K562 (cell line): ENCODE results near the gene USP15. TPM values are rescaled to one million over a fixed set of nuclear protein-coding genes. Genes with fewer than 3 reads are reported as not detected.

Source experiments
- CREM ChIP-seq: IDR thresholded peaks from 2 replicates; pipeline ENCODE4 v1.6.1; 2014; ENCODE audit warnings: antibody characterized with exemption, low read depth
- CTBP1 ChIP-seq: fragments of 450-650 bp; IDR thresholded peaks from 2 replicates; pipeline ENCODE4 v1.6.1; 2016; ENCODE audit warnings: borderline replicate concordance
- ELF1 ChIP-seq: fragments of 200-800 bp; sonication (Bioruptor generic); IDR thresholded peaks from 2 replicates; pipeline ENCODE4 v1.6.1; 2016; ENCODE audit warnings: missing genetic modification characterization, missing compliant biosample characterization
- ELF2 ChIP-seq: fragments of 250-450 bp; sonication (Bioruptor Pico); IDR thresholded peaks from 2 replicates; pipeline ENCODE4 v1.5.0; 2021; ENCODE audit warnings: mild to moderate bottlenecking
- FOS ChIP-seq: IDR thresholded peaks from 3 replicates; pipeline ENCODE4 v1.6.1; 2011; ENCODE audit not compliant: insufficient read length; ENCODE audit errors: extremely low read depth
- HDGF ChIP-seq: fragments of 450-650 bp; IDR thresholded peaks from 2 replicates; pipeline ENCODE4 v1.6.1; 2016
- HMGN3 ChIP-seq: IDR thresholded peaks from 2 replicates; pipeline ENCODE4 v1.6.1; 2011; ENCODE audit warnings: borderline replicate concordance, low read depth, mild to moderate bottlenecking, mixed read lengths, low read length; ENCODE audit not compliant: insufficient read length; ENCODE audit errors: extremely low read depth
- HNRNPUL1 ChIP-seq: fragments of 200-400 bp; formaldehyde crosslinking; IDR thresholded peaks from 2 replicates; pipeline ENCODE4 v1.6.1; 2017; ENCODE audit warnings: low read length
- KLF13 ChIP-seq: fragments of 450-650 bp; IDR thresholded peaks from 2 replicates; pipeline ENCODE4 v1.6.1; 2016; ENCODE audit warnings: missing genetic modification characterization, low read depth, mild to moderate bottlenecking, missing compliant biosample characterization, moderate library complexity, borderline replicate concordance
- MCM7 ChIP-seq, 2 experiments: fragments of 450-650 bp; IDR thresholded peaks; 2 replicates each; pipeline ENCODE4 v1.6.1; 2016 to 2018
- NONO ChIP-seq, 2 experiments: fragments of 200-400 bp in 1 of 2; fragments of 450-650 bp in 1 of 2; formaldehyde crosslinking in 1 of 2; IDR thresholded peaks; 2 replicates each; pipeline ENCODE4 v1.6.1; 2017; ENCODE audit warnings: low read depth in 2 of 2, mild to moderate bottlenecking in 2 of 2, moderate library complexity in 2 of 2, low read length in 1 of 2
- POLR2A ChIP-seq: fragments of 450-650 bp; conservative IDR thresholded peaks from 2 replicates; pipeline ENCODE4 v1.6.1; 2016
- RBM17 ChIP-seq: fragments of 200-400 bp; formaldehyde crosslinking; IDR thresholded peaks from 2 replicates; pipeline ENCODE4 v1.6.1; 2017; ENCODE audit warnings: low read depth, mild to moderate bottlenecking, low read length, borderline replicate concordance
- SOX6 ChIP-seq: fragments of 450-650 bp; IDR thresholded peaks from 2 replicates; pipeline ENCODE4 v1.6.1; 2014; ENCODE audit warnings: mild to moderate bottlenecking
- U2AF2 ChIP-seq: fragments of 200-400 bp; formaldehyde crosslinking; optimal IDR thresholded peaks from 2 replicates; pipeline ENCODE3; 2017; ENCODE audit warnings: low read depth, mild to moderate bottlenecking, low read length
- ZNF124 ChIP-seq: sonication (generic); formaldehyde crosslinking; IDR thresholded peaks from 2 replicates; pipeline ENCODE4 v1.8.1; 2022; ENCODE audit warnings: missing genetic modification reagents
- ZNF197 ChIP-seq: fragments of 200-800 bp; sonication (Bioruptor generic); IDR thresholded peaks from 2 replicates; pipeline ENCODE4 v1.6.1; 2016; ENCODE audit warnings: low read depth, missing genetic modification characterization, missing compliant biosample characterization
- ZNF253 ChIP-seq: fragments of 250-450 bp; sonication (Bioruptor Pico); conservative IDR thresholded peaks from 2 replicates; pipeline ENCODE4 v1.6.1; 2021; ENCODE audit warnings: mild to moderate bottlenecking
- polyA plus RNA-seq, 8 experiments: library from polyadenylated mRNA; depleted of rRNA in 4 of 8; stranded (reverse) in 5 of 8; unstranded in 3 of 8; fragments of >200 nt; fragmentation: Nextera tagmentation in 2 of 8; fragmentation: Illumina TruSeq in 1 of 8; extraction: Ambion mirVana in 2 of 8; extraction: Trizol in 1 of 8; gene quantifications; 2 replicates each; pipeline versions ENCODE4 v1.2.1 to v1.2.3, GENCODE V29; 2011 to 2014; ENCODE audit warnings: inconsistent platforms in 1 of 8, missing spikeins in 1 of 8
- total RNA-seq, 7 experiments: library from RNA; depleted of rRNA in 6 of 7; stranded (reverse); fragments of >200 nt in 6 of 7; fragmentation: Illumina TruSeq in 2 of 7; extraction: Trizol in 2 of 7; gene quantifications; 2 replicates each; pipeline versions ENCODE4 v1.2.1 to v1.2.3, GENCODE V29; 2011 to 2021; ENCODE audit warnings: low replicate concordance in 1 of 7
- TF ChIP-seq, protein P1 (sequence below): sonication (generic); formaldehyde crosslinking; IDR thresholded peaks from 2 replicates; pipeline ENCODE4 v1.8.1; 2023; ENCODE audit warnings: mild to moderate bottlenecking, missing genetic modification reagents
- TF ChIP-seq, protein P2 (sequence below), 2 experiments: fragments of 450-650 bp; IDR thresholded peaks; 2 replicates each; pipeline ENCODE4 v1.6.1; 2016
- TF ChIP-seq, protein P3 (sequence below): fragments of 250-450 bp; sonication (Bioruptor Pico); IDR thresholded peaks from 2 replicates; pipeline ENCODE4 v1.8.0; 2022; ENCODE audit warnings: inconsistent platforms
- TF ChIP-seq, protein P4 (sequence below): fragments of 250-450 bp; sonication (Bioruptor Pico); IDR thresholded peaks from 2 replicates; pipeline ENCODE4 v1.5.0; 2022; ENCODE audit warnings: mild to moderate bottlenecking

The USP15 gene
- total and polyA plus RNA-seq, 9 of the 15 experiments (the other 6 are each of a cell fraction or from before 2014, with no cell fraction given), result 140 to 272 (median 182) TPM

DNA sequence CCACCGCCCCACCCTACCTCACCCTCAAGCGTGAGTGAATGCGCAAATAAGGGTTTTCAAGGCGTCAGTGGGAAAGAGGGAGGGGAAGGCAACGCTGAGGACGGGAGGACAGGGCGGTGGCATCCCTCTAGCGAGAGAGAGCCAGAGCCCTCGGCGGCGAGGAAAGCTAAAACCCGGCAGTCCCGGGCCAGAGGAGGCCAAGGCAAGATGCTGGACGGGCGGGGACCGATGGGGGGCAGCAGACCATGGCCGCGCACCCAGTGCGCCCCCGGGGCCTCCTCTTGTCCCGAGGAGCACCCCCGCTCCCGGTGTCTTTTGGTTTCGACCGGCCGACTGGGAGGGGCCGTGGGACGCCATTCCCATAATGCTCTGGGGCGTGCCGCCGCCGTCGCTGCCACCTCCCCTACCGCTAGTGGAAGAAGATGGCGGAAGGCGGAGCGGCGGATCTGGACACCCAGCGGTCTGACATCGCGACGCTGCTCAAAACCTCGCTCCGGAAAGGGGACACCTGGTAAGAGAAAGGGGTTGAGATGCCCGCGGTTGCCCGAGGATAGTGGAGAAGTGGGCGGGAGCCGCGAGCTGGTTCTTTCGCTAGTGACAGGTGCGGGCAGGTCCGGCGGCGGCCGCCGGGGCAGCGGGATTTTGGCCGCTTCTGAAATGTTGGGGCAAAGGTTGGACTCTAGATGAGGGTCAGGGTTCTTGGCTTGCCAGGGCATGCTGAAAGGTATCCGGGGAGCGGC is at the start of gene USP15 (continued):
- TF ChIP-seq, protein P1, sequence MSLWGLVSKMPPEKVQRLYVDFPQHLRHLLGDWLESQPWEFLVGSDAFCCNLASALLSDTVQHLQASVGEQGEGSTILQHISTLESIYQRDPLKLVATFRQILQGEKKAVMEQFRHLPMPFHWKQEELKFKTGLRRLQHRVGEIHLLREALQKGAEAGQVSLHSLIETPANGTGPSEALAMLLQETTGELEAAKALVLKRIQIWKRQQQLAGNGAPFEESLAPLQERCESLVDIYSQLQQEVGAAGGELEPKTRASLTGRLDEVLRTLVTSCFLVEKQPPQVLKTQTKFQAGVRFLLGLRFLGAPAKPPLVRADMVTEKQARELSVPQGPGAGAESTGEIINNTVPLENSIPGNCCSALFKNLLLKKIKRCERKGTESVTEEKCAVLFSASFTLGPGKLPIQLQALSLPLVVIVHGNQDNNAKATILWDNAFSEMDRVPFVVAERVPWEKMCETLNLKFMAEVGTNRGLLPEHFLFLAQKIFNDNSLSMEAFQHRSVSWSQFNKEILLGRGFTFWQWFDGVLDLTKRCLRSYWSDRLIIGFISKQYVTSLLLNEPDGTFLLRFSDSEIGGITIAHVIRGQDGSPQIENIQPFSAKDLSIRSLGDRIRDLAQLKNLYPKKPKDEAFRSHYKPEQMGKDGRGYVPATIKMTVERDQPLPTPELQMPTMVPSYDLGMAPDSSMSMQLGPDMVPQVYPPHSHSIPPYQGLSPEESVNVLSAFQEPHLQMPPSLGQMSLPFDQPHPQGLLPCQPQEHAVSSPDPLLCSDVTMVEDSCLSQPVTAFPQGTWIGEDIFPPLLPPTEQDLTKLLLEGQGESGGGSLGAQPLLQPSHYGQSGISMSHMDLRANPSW (CRISPR knock-in tag), result no peak
- TF ChIP-seq CTBP1 (peak; percentile 80; the same call in 1 of the 2 replicates), HMGN3 (peak; percentile 95), HDGF (no peak), ZNF197 (no peak), ELF2 (CRISPR knock-in tag) (peak; percentile 56; the same call in 1 of the 2 replicates), MCM7 (IDR thresholded peaks at IDR 0.05) (no peak), NONO (IDR thresholded peaks at IDR 0.05; ENCODE audit: low read depth in 2 of 2, low read length in 1 of 2) (peak in 1 of 2 experiments; percentile 98; a peak in 2 of 4 replicates), CREM (peak; percentile 57), HNRNPUL1 (no peak), U2AF2 (no peak), ZNF253 (CRISPR knock-in tag) (no peak), FOS (no peak), ELF1 (no peak), ZNF124 (CRISPR knock-in tag) (no peak), POLR2A (peak; percentile 90), SOX6 (peak; percentile 64), RBM17 (no peak), KLF13 (tag) (no peak)
- TF ChIP-seq, protein P2, sequence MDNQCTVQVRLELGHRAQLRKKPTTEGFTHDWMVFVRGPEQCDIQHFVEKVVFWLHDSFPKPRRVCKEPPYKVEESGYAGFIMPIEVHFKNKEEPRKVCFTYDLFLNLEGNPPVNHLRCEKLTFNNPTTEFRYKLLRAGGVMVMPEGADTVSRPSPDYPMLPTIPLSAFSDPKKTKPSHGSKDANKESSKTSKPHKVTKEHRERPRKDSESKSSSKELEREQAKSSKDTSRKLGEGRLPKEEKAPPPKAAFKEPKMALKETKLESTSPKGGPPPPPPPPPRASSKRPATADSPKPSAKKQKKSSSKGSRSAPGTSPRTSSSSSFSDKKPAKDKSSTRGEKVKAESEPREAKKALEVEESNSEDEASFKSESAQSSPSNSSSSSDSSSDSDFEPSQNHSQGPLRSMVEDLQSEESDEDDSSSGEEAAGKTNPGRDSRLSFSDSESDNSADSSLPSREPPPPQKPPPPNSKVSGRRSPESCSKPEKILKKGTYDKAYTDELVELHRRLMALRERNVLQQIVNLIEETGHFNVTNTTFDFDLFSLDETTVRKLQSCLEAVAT (IDR thresholded peaks at IDR 0.05), result peak; percentile 38 to 58
- TF ChIP-seq, protein P3, sequence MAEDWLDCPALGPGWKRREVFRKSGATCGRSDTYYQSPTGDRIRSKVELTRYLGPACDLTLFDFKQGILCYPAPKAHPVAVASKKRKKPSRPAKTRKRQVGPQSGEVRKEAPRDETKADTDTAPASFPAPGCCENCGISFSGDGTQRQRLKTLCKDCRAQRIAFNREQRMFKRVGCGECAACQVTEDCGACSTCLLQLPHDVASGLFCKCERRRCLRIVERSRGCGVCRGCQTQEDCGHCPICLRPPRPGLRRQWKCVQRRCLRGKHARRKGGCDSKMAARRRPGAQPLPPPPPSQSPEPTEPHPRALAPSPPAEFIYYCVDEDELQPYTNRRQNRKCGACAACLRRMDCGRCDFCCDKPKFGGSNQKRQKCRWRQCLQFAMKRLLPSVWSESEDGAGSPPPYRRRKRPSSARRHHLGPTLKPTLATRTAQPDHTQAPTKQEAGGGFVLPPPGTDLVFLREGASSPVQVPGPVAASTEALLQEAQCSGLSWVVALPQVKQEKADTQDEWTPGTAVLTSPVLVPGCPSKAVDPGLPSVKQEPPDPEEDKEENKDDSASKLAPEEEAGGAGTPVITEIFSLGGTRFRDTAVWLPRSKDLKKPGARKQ, result no peak
- TF ChIP-seq, protein P4, sequence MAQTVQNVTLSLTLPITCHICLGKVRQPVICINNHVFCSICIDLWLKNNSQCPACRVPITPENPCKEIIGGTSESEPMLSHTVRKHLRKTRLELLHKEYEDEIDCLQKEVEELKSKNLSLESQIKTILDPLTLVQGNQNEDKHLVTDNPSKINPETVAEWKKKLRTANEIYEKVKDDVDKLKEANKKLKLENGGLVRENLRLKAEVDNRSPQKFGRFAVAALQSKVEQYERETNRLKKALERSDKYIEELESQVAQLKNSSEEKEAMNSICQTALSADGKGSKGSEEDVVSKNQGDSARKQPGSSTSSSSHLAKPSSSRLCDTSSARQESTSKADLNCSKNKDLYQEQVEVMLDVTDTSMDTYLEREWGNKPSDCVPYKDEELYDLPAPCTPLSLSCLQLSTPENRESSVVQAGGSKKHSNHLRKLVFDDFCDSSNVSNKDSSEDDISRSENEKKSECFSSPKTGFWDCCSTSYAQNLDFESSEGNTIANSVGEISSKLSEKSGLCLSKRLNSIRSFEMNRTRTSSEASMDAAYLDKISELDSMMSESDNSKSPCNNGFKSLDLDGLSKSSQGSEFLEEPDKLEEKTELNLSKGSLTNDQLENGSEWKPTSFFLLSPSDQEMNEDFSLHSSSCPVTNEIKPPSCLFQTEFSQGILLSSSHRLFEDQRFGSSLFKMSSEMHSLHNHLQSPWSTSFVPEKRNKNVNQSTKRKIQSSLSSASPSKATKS (CRISPR knock-in tag), result no peak
